Measurements from ENCODE around the gene ZNF318. TPM values are rescaled to one million over a fixed set of nuclear protein-coding genes. Genes with fewer than 3 reads are reported as not detected.
"Not testable (repeated sequence)": the region's sequence is repeated elsewhere in the genome, so short reads cannot be mapped to it uniquely, and the experiment has no call there.

Gene ZNF318
- polyA plus RNA-seq, 1 donor, result 15.0 TPM

GRCh38 chr6:43383021-43383667 lies 13.7 kb upstream of the ZNF318 start:
- DNase-seq, result no peak

- not testable (repeated sequence) for DNase-seq
Measured at GRCh38 chr6:43380858-43381257, 11.4 kb upstream of the ZNF318 start.

- DNase-seq, result no peak
Measured at GRCh38 chr6:43378631-43379030, 9.2 kb upstream of the ZNF318 start.

- no peak for DNase-seq
Measured at GRCh38 chr6:43377710-43378229, 8.3 kb upstream of the ZNF318 start.

- no peak for DNase-seq
Measured at GRCh38 chr6:43376551-43376981, 7.1 kb upstream of the ZNF318 start.

GRCh38 chr6:43375693-43376092 lies 6.2 kb upstream of the ZNF318 start:
- no peak for DNase-seq

- no peak for DNase-seq
Measured at GRCh38 chr6:43373252-43373875, 3.9 kb upstream of the ZNF318 start.

GRCh38 chr6:43370003-43370580 lies 645 bp upstream of the ZNF318 start:
- not testable (repeated sequence) for DNase-seq

- DNase-seq, result peak; percentile 46
Measured at GRCh38 chr6:43368259-43369160, 937 bp downstream of the ZNF318 start.

- no peak for DNase-seq
Measured at GRCh38 chr6:43367245-43367984, 2.0 kb downstream of the ZNF318 start.

- DNase-seq, result no peak
Measured at GRCh38 chr6:43361269-43361668, 8.2 kb downstream of the ZNF318 start.

- DNase-seq, result no peak
Measured at GRCh38 chr6:43359831-43360230, 9.6 kb downstream of the ZNF318 start.

GRCh38 chr6:43359381-43359780 lies 10.1 kb downstream of the ZNF318 start:
- DNase-seq, result no peak

- no peak for DNase-seq
Measured at GRCh38 chr6:43355862-43356590, 13.4 kb downstream of the ZNF318 start.

GRCh38 chr6:43351951-43352350 lies 17.5 kb downstream of the ZNF318 start:
- not testable (repeated sequence) for DNase-seq

GRCh38 chr6:43347444-43347843 lies 22.0 kb downstream of the ZNF318 start:
- no peak for DNase-seq

GRCh38 chr6:43347021-43347420 lies 22.4 kb downstream of the ZNF318 start:
- no peak for DNase-seq

- DNase-seq, result not testable (repeated sequence)
Measured at GRCh38 chr6:43346243-43346642, 23.2 kb downstream of the ZNF318 start.

GRCh38 chr6:43339168-43339567 lies 30.3 kb downstream of the ZNF318 start:
- DNase-seq, result no peak

GRCh38 chr6:43338243-43338642 lies 31.2 kb downstream of the ZNF318 start:
- no peak for DNase-seq

- no peak for DNase-seq
Measured at GRCh38 chr6:43336382-43336781, 33.1 kb downstream of the ZNF318 start.
